GM23248 (cell line): Measurements from ENCODE around the gene AMACR. TPM values are rescaled to one million over a fixed set of nuclear protein-coding genes. Genes with fewer than 3 reads are reported as not detected.
A peak's percentile ranks its signal among the peaks of the same experiment; 100 is the strongest.

ENCODE experiments used
- DNase-seq: peaks from one replicate; pipeline ENCODE4 v3.0.0-alpha.2; 2015
- H2AFZ ChIP-seq: fragments of 200-600 bp; sonication (generic); 2 replicates; pipeline ENCODE4 v1.6.1; 2016; ENCODE audit warnings: antibody characterized with exemption
- H3F3A ChIP-seq: fragments of 200-600 bp; sonication (generic); 2 replicates; pipeline ENCODE4 v1.6.1; 2016; ENCODE audit warnings: mild to moderate bottlenecking, antibody characterized with exemption, mixed run types; ENCODE audit not compliant: insufficient read depth
- H3K27ac ChIP-seq: fragments of 200-600 bp; sonication (generic); 2 replicates; pipeline ENCODE4 v1.5.1; 2016; ENCODE audit warnings: mild to moderate bottlenecking
- H3K27me3 ChIP-seq: fragments of 200-600 bp; sonication (generic); replicated peaks from 2 replicates; pipeline ENCODE4 v1.6.1; 2016; ENCODE audit warnings: mild to moderate bottlenecking; ENCODE audit not compliant: insufficient read depth
- H3K36me3 ChIP-seq: fragments of 200-600 bp; sonication (generic); 2 replicates; pipeline ENCODE4 v1.6.1; 2016; ENCODE audit warnings: low read depth, mild to moderate bottlenecking
- H3K4me1 ChIP-seq: fragments of 200-600 bp; sonication (generic); 2 replicates; pipeline ENCODE4 v1.6.1; 2016; ENCODE audit warnings: mild to moderate bottlenecking; ENCODE audit not compliant: insufficient read depth
- H3K4me2 ChIP-seq: fragments of 200-600 bp; sonication (generic); one replicate; pipeline ENCODE4 v1.6.1; 2016; ENCODE audit warnings: mild to moderate bottlenecking; ENCODE audit not compliant: unreplicated experiment
- H3K4me3 ChIP-seq: fragments of 200-600 bp; sonication (generic); 2 replicates; pipeline ENCODE4 v1.5.1; 2016; ENCODE audit warnings: mild to moderate bottlenecking
- H3K79me2 ChIP-seq: fragments of 200-600 bp; sonication (generic); 2 replicates; pipeline ENCODE4 v1.6.1; 2016; ENCODE audit warnings: mild to moderate bottlenecking; ENCODE audit not compliant: insufficient read depth
- H3K9ac ChIP-seq: fragments of 200-600 bp; sonication (generic); 2 replicates; pipeline ENCODE4 v1.6.1; 2016; ENCODE audit warnings: mild to moderate bottlenecking
- H3K9me2 ChIP-seq: fragments of 200-600 bp; sonication (generic); 2 replicates; pipeline ENCODE4 v1.6.1; 2016; ENCODE audit warnings: mixed run types, mild to moderate bottlenecking, moderate library complexity; ENCODE audit not compliant: insufficient read depth
- H3K9me3 ChIP-seq: fragments of 200-600 bp; sonication (generic); one replicate; pipeline ENCODE4 v1.6.1; 2017; ENCODE audit warnings: low read depth
- H4K20me1 ChIP-seq: fragments of 200-600 bp; sonication (generic); 2 replicates; pipeline ENCODE4 v1.6.0; 2016; ENCODE audit not compliant: insufficient read depth
- EZH2 ChIP-seq: fragments of 200-600 bp; sonication (generic); IDR thresholded peaks from 2 replicates; pipeline ENCODE4 v1.6.1; 2018; ENCODE audit warnings: antibody characterized with exemption, mild to moderate bottlenecking; ENCODE audit not compliant: insufficient read depth, poor library complexity, severe bottlenecking
- EZH2phosphoT487 ChIP-seq: fragments of 200-600 bp; sonication (generic); IDR thresholded peaks from 2 replicates; pipeline ENCODE4 v1.6.1; 2018; ENCODE audit warnings: antibody characterized with exemption, moderate library complexity, mild to moderate bottlenecking, low read depth; ENCODE audit not compliant: insufficient read depth
- WGBS, 2 experiments: methylation state at CpG; one replicate each; pipeline ENCODE4 v1.1.6; 2015 to 2017; ENCODE audit warnings: low lambda C conversion rate in 2 of 2, low coverage in 1 of 2; ENCODE audit errors: missing lambda C conversion rate in 2 of 2; 5-methylcytosine and 5-hydroxymethylcytosine counted together
- in situ Hi-C: fragments of 300-500 bp; cut with MboI; formaldehyde crosslinking; loops from 2 replicates; pipeline ENCODE4 v1.15.0; 2020
- polyA plus RNA-seq: library from polyadenylated mRNA; unstranded; fragments of >200 nt; fragmentation: Nextera tagmentation; extraction: Ambion mirVana; gene quantifications from 2 replicates; pipeline ENCODE4 v1.2.1, GENCODE V29; 2016
- total RNA-seq: library from RNA; depleted of rRNA; stranded (reverse); fragments of >200 nt; shearing (Covaris generic); gene quantifications from 2 replicates; pipeline ENCODE4 v1.2.3, GENCODE V29; 2014; rRNA removed

The AMACR gene
- total RNA-seq: 22.3 and 22.5 TPM in 2 replicates
- 22.6 and 24.1 TPM in 2 replicates for polyA plus RNA-seq

GRCh38 chr5:34007621-34008600 lies at the start of gene AMACR:
Gene AMACR, minus strand, starts transcription at chr5:34008050. Its CDS starts 31 bp downstream, at chr5:34008019.
- peaks cover 33% of the 10 kb centered on the region for H3F3A ChIP-seq
- in situ Hi-C loops: loop anchor here (10.0 to 25.0 kb wide), 2 partner anchors 457 to 879 kb away; no protein-coding TSS in a partner anchor
- no peaks in the 10 kb centered on the region for H4K20me1 ChIP-seq
- DNase-seq: peak; percentile 95
- TF ChIP-seq EZH2phosphoT487 (no peak), EZH2 (no peak)
- peaks cover 20% of the 10 kb centered on the region for H3K4me1 ChIP-seq
- no peaks in the 10 kb centered on the region for H3K27me3 ChIP-seq
- H2AFZ ChIP-seq: peak within 1 kb of the TSS; percentile 97
- H3K9me2 ChIP-seq: no peaks in the 10 kb centered on the region
- H3K4me2 ChIP-seq: peak within 1 kb of the TSS; percentile 96
- H3K79me2 ChIP-seq: peaks cover 25% of the 10 kb centered on the region
- WGBS, 2 experiments: 1 to 2% methylated on average over 58 to 67 of the region's 76 CpGs
- H3K36me3 ChIP-seq: peaks cover 6% of the 10 kb centered on the region; the same call in 1 of the 2 replicates
- peak within 1 kb of the TSS; percentile 80 for H3K27ac ChIP-seq
- peak within 1 kb of the TSS; percentile 83 for H3K9ac ChIP-seq
- peak within 1 kb of the TSS; percentile 83 for H3K4me3 ChIP-seq
- no peaks in the 10 kb centered on the region for H3K9me3 ChIP-seq

GRCh38 chr5:34057569-34057968 lies 49.7 kb upstream of the AMACR start:
- Histone ChIP-seq H3K4me2 (no peak overlapping the region), H3K4me3 (no peak overlapping the region), H3K27ac (no peak overlapping the region), H3K36me3 (no peaks in the 10 kb centered on the region), H3K27me3 (no peaks in the 10 kb centered on the region), H3K4me1 (peaks cover 19% of the 10 kb centered on the region), H3F3A (peaks cover 21% of the 10 kb centered on the region), H4K20me1 (no peaks in the 10 kb centered on the region), H3K9ac (no peak overlapping the region), H3K9me2 (no peaks in the 10 kb centered on the region; the same call in 1 of the 2 replicates), H3K9me3 (no peaks in the 10 kb centered on the region), H3K79me2 (no peaks in the 10 kb centered on the region), H2AFZ (no peak overlapping the region)
- in situ Hi-C loops: no loop called here
- DNase-seq: no peak
- TF ChIP-seq EZH2phosphoT487: no peak
- TF ChIP-seq EZH2: no peak
- WGBS, 2 experiments: 90 to 94% methylated on average over 5 of the region's 5 CpGs

- in situ Hi-C loops: no loop called here
- no peak overlapping the region for H3K4me2 ChIP-seq
Observed at GRCh38 chr5:34057118-34057517, 49.3 kb upstream of the AMACR start.

GRCh38 chr5:34055667-34056066 lies 47.8 kb upstream of the AMACR start:
- in situ Hi-C loops: no loop called here
- H2AFZ ChIP-seq: no peak overlapping the region
- H3K27me3 ChIP-seq: no peaks in the 10 kb centered on the region
- TF ChIP-seq EZH2phosphoT487 (no peak), EZH2 (no peak)
- no peaks in the 10 kb centered on the region for H3K9me3 ChIP-seq
- no peak overlapping the region for H3K4me2 ChIP-seq
- H3K9me2 ChIP-seq: peaks cover 4% of the 10 kb centered on the region; the same call in 1 of the 2 replicates
- no peak for DNase-seq
- no peak overlapping the region for H3K4me3 ChIP-seq
- peaks cover 37% of the 10 kb centered on the region for H3F3A ChIP-seq
- H3K79me2 ChIP-seq: no peaks in the 10 kb centered on the region
- H3K36me3 ChIP-seq: no peaks in the 10 kb centered on the region
- 92 to 94% methylated on average over 3 of the region's 3 CpGs for WGBS, 2 experiments
- no peak overlapping the region for H3K9ac ChIP-seq
- H3K4me1 ChIP-seq: peaks cover 35% of the 10 kb centered on the region
- no peak overlapping the region for H3K27ac ChIP-seq
- H4K20me1 ChIP-seq: no peaks in the 10 kb centered on the region

More at GRCh38 chr5:34057118-34057517, 49.3 kb upstream of the AMACR start:
- H4K20me1 ChIP-seq: no peaks in the 10 kb centered on the region
- no peak for TF ChIP-seq EZH2
- no peak for TF ChIP-seq EZH2phosphoT487
- DNase-seq: no peak
- WGBS, 2 experiments: 93 to 97% methylated on average over 3 of the region's 3 CpGs
- H3K36me3 ChIP-seq: no peaks in the 10 kb centered on the region
- H3K9me2 ChIP-seq: no peaks in the 10 kb centered on the region; the same call in 1 of the 2 replicates
- H3F3A ChIP-seq: peaks cover 26% of the 10 kb centered on the region
- no peak overlapping the region for H3K27ac ChIP-seq
- no peaks in the 10 kb centered on the region for H3K27me3 ChIP-seq
- H2AFZ ChIP-seq: no peak overlapping the region
- peaks cover 23% of the 10 kb centered on the region for H3K4me1 ChIP-seq
- H3K9ac ChIP-seq: no peak overlapping the region
- no peaks in the 10 kb centered on the region for H3K9me3 ChIP-seq
- H3K79me2 ChIP-seq: no peaks in the 10 kb centered on the region
- no peak overlapping the region for H3K4me3 ChIP-seq
